Endothelial cell of umbilical vein (primary cell): ENCODE results near the gene NXPH1.

Experiments used
- CTCF ChIP-seq, 2 donors: IDR thresholded peaks; 1 replicate in 1 of 2; 2 replicates in 1 of 2; pipeline ENCODE4 v1.5.1; 2011; ENCODE audit warnings: low read length in 2 of 2, mild to moderate bottlenecking in 2 of 2, moderate library complexity in 2 of 2, control low read depth in 1 of 2, inconsistent platforms in 1 of 2, low read depth in 1 of 2; ENCODE audit not compliant: insufficient read depth in 1 of 2; ENCODE audit errors: extremely low read depth in 1 of 2
- FOS ChIP-seq: IDR thresholded peaks from 2 replicates; pipeline ENCODE4 v1.6.1; 2011; ENCODE audit warnings: mild to moderate bottlenecking, low read length, moderate library complexity, borderline replicate concordance; ENCODE audit not compliant: insufficient read depth
- POLR2A ChIP-seq: IDR thresholded peaks from 2 replicates; pipeline ENCODE4 v1.6.1; 2012; ENCODE audit warnings: low read depth, mild to moderate bottlenecking, control low read depth, low read length

- TF ChIP-seq CTCF (IDR thresholded peaks at IDR 0.05; ENCODE audit: extremely low read depth in 1 of 2, insufficient read depth in 1 of 2, low read depth in 1 of 2, low read length in 2 of 2) (no peak), POLR2A (no peak), FOS (no peak)
Observed at GRCh38 chr7:8390262-8390626, 43.2 kb upstream of the NXPH1 start.
